RWPE1 (cell line): Measurements from ENCODE around the gene CDKAL1.

Source experiments
- CTCF ChIA-PET: fragments of 350-600 bp; sonication (Branson Sonifier 250); formaldehyde crosslinking; extraction: SDS; loops from one replicate; lab custom pipeline; 2021; lab: Yijun Ruan, JAX
- POLR2A ChIA-PET: fragments of 400-600 bp; formaldehyde crosslinking; extraction: SDS; loops from one replicate; lab custom pipeline; 2020; ENCODE audit warnings: antibody characterized with exemption; ENCODE audit not compliant: low non-redundant PET; lab: Yijun Ruan, JAX
- DNase-seq: peaks from one replicate; pipeline ENCODE4 v3.0.0; 2012; ENCODE audit warnings: low spot score
- H3K27ac ChIP-seq: fragments of 450-650 bp; 2 replicates; pipeline ENCODE4 v1.5.1; 2017
- CTCF ChIP-seq: fragments of 450-650 bp; conservative IDR thresholded peaks from 2 replicates; pipeline ENCODE4 v1.5.1; 2017; ENCODE audit warnings: low read depth, mild to moderate bottlenecking

Gene CDKAL1

DNA sequence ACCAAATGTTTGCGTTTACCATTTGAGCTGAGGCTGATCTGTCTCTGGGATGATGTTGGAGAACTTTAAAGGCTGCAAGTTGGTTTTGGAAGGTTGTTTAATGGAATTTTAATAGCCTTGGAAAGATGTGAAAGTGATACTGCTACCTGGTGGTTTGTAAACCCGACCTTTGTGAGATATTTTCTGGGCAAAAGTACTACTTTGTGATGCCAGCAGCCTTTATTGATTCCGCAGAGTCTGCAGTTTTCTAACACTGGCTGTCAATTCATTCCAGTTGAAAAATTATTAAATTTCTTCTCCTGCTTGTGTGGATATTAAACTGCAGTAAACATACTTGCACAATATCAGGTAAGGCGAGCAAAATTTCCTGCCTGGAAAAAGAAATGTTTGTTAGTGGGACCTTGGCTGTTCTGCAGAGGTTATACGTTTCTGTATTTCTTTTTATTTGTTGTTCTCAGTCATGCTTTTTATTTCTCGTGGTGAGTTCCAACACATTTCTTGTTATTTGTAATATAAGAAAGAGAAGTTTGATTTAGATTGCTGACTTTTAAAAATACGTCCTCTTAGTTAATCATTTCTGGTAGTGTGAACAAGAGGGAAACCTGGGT is 322.5 kb downstream of the CDKAL1 start:
- POLR2A ChIA-PET, result no interaction called here
- CTCF ChIA-PET, result interaction anchor here (0.6 kb wide), 1 partner anchor 49 kb away, joined by 3 read pairs; no protein-coding TSS in a partner anchor
- no peak for DNase-seq
- no peak for TF ChIP-seq CTCF
- no peak overlapping the region for H3K27ac ChIP-seq

GRCh38 chr6:20861481-20861880 is 327.2 kb downstream of the CDKAL1 start:
- CTCF ChIA-PET, result interaction anchor here (0.6 kb wide), 1 partner anchor 32 kb away, joined by 4 read pairs; no protein-coding TSS in a partner anchor
- H3K27ac ChIP-seq, result no peak overlapping the region
- no peak for TF ChIP-seq CTCF
- no peak for DNase-seq
- POLR2A ChIA-PET, result no interaction called here

- no peak for DNase-seq
- POLR2A ChIA-PET, result no interaction called here
- H3K27ac ChIP-seq, result no peak overlapping the region
- no peak for TF ChIP-seq CTCF
- CTCF ChIA-PET, result interaction anchor here (0.6 kb wide), 2 partner anchors 111 to 553 kb away, joined by 3 to 4 read pairs; no protein-coding TSS in a partner anchor
Measured at GRCh38 chr6:20866036-20866435, 331.8 kb downstream of the CDKAL1 start.

- CTCF ChIA-PET, result interaction anchor here (0.6 kb wide), 1 partner anchor 800 kb away, joined by 3 read pairs; no protein-coding TSS in a partner anchor
- H3K27ac ChIP-seq, result no peak overlapping the region
- DNase-seq, result no peak
- no peak for TF ChIP-seq CTCF
- POLR2A ChIA-PET, result no interaction called here
Measured at GRCh38 chr6:20866935-20867703, 332.9 kb downstream of the CDKAL1 start.

GRCh38 chr6:20868397-20869096 is 334.3 kb downstream of the CDKAL1 start:
- ChIA-PET POLR2A (no interaction called here), CTCF (no interaction called here)
- no peak for TF ChIP-seq CTCF
- H3K27ac ChIP-seq, result no peak overlapping the region
- DNase-seq, result no peak

DNA sequence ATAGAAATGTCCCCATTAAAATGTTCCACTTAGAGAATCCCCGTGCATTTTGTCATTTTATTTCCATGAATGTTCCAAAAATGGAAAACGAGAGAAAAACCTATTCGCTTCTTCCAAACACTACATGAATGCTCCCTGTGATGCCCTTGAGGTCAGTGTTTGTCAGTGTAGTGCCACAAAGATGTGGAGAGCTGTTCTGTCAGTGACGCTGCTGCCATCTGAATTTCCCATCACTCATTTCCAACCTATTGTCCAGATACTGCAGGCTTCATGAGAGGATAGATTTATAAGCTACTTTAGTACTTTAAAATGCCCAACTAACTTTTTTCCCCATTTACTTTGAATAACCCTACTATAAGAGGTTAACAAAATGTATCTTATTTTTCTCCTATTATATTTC is 335.8 kb downstream of the CDKAL1 start:
- POLR2A ChIA-PET, result no interaction called here
- CTCF ChIA-PET, result no interaction called here
- no peak overlapping the region for H3K27ac ChIP-seq
- TF ChIP-seq CTCF, result no peak
- DNase-seq, result no peak
